GM18508 (cell line): Measurements from ENCODE around the gene RAI1.
"Not testable (repeated sequence)": the region's sequence is repeated elsewhere in the genome, so short reads cannot be mapped to it uniquely, and the experiment has no call there.

Experiments
- ATAC-seq: cut with Tn5 transposase; IDR thresholded peaks from one replicate; pipeline ENCODE4 v1.9.1; 2021; ENCODE audit warnings: moderate number of reproducible peaks; ENCODE audit not compliant: insufficient read depth, unreplicated experiment

Gene RAI1

DNA sequence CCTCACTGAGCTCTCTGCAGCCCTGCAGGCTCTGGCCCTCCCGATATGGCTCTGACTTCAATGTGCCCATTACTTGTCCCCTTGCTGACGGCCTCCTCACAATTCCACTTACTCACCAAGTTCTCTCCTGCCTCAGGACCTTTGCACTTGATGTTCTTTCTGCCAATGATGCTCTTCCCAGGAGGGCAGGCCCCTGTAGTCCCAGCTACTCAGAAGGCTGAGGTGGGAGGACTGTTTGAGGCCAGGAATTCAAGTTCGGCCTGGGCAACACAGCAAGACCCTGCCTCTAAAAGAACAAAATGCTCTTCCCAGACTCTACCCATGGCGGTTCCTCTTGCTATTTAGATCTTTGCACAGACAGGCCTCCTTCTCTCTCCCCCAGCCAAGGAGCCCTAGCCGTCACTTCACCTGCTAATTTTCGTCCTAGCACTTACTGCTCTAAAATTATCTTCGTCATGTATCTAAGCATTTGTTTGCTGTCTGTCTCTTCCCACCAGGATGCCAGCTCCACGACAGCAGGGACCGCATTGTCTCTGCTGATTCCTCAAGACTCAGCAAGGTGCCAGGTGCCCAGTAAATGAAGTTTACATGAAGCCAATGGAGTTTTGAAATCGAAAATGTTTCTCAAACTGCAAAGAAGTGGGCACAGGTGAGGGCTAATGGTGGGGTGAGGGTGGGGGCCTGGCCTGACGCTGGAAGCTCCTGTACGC is 626 bp upstream of the RAI1 start:
- no peak for ATAC-seq

DNA sequence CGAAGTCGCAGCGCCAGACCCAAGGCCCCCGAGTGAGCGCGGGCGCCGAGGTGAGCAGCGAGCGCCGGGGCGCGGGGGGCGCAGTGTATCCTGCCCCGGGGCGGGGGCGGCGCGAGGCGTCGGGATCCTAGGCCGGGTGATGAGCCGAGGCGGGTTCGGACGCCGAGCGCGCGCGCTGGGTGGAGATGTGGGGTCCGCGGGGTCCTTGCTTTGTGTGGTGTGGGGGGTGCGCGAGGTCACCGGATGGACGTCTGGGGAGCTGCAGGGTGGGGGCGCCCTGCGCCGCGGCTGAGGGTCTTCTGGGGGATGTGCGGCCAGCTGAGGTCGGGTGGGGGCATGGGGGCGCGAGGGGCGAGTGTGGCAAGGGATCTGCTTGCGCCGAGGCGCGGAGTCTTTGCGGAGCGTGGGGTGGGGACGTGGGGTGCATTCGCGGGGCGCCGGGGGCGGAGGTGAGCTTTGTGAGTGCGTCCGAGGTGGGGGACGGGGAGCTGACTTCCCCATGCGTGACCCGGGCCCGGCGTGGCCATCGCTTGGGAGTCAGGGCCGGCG is 560 bp downstream of the RAI1 start:
- ATAC-seq = no peak

DNA sequence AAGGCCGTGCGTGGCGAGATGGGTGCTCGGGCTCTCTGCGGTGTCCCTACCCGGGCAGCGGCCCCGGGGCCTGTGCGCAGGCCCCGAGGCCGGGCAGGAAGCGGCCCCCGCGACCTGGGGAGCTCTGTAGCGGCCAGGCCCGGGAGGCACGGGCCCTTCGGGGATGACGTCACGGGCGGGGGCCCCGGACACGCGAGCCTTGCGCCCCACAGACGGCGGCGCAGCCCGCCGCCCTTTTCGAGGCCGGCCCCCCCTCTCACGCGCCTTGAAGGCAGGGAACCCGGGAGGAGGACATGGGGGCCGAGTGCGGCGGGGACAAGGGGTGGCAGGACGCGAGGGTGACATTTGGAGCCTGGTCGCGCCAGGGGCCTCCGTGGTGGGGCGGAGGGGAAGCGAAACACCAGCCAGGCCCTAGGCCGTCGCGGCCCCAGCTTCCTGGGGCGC is 1.1 kb downstream of the RAI1 start:
- no peak for ATAC-seq

DNA sequence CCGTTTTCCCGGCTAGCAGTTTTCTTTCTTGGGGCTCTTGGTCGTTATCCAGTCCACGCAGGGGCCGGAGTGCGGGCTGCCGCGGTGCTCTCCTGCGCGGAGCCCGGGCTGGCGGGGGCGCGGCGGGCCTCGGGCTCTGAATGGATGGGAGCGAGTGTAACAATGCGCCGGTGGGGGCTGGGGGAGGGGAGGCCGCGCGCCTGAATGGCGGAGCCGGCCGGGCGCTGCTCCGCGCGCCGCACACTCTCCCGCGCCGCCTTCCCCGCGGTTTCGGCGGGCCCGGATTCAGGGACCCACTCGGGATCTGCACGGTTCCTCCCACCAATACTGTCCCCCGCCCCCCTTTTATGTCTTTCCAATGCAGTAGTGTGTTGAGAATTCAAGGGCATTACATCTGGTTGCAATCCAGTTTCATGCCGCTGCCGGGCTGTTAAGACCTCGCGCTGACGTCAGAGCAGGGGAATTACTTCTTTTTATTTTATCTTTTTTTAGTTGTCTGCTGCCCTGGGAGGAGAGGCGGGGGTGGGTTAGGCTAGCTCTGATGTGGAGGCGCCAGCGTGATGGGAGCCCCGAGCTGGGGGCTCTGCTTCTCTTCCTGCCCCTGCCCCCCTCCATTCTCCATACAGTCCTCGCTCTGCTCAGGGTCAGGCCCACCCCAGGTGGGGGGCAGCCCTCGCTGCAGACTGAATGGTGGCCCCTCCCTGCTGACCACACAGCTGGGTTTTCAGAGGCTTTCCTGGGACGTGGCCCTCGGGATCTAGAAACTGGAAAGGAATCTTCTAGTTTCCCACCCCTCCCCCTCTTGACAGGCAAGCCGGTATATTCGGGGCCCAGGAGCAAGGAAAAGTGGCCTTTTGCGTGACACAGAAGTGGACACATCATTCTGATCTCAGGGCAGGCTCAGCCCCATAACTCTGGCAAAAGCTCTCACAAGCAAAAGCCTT is 1.8 kb downstream of the RAI1 start:
- no peak for ATAC-seq

DNA sequence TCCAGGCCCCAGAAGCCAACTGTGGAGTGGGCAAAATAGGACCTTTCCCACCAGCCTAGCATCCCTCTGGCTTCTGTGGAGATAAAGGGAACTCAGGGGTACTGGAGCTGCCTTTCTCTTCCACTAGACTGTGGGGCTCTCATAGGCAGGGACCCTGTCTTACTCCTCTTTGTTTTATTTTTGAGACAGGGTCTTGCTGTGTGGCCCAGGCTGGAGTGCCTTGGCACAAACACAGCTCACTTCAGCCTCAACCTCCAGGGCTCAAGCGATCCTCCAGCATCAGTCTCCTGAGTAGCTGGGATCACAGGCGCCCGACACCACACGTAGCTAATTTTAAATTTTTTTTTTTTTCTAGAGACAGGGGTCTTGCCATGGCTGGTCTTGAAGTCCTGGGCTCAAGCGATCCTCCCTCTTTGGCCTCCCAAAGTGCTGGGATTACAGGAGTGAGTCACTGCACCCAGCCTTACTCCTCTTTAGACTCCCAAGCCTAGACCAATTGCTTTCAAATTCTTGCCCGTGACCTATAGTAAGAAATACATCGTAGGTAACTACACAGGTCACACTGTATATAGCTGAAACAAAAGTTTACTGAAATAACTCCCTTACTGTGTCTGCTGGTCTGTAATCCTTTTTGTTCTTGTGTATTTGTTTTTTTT is 2.6 kb downstream of the RAI1 start:
- ATAC-seq = no peak

DNA sequence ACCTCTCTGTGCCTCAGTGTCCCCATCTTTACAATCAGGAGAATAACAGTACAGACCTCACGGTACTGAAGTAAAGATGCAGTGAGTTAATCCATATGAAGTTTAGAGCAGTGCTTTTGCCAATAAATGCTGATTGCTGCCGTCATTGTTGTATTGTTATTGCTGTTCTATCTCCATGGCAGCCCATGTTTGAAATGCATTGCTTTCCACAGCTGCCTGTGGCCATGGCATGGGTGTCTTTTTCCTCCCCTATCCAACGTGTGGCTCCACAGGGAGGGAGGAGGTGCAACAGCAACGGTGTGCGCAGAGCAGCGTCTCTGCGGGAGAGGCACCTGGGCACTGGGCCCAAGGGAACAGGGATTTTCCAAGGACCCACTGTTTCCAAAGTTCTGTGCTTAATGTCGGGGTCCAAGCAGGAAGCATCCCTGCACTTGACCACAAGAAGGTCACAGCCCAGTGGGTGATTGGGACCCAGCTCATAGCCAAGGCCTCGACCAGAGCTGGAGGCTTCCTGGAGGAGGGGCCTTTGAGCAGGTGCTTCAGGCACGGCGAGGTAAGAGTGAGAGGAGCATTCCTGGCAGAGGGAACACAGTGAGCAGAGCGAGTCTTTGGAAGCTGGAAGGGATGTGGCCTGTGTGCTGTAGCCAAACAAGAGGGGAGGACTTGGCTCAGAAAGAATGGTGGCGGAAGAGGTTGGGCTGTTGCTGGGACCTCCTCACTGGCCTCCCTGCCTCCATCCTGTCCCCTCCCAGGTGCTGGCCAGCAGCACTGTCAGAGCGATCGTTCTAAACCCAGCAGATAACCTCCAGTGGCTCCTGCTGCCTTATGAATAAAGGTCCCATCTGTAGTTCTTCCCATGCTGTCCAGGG is 3.9 kb downstream of the RAI1 start:
- no peak for ATAC-seq

DNA sequence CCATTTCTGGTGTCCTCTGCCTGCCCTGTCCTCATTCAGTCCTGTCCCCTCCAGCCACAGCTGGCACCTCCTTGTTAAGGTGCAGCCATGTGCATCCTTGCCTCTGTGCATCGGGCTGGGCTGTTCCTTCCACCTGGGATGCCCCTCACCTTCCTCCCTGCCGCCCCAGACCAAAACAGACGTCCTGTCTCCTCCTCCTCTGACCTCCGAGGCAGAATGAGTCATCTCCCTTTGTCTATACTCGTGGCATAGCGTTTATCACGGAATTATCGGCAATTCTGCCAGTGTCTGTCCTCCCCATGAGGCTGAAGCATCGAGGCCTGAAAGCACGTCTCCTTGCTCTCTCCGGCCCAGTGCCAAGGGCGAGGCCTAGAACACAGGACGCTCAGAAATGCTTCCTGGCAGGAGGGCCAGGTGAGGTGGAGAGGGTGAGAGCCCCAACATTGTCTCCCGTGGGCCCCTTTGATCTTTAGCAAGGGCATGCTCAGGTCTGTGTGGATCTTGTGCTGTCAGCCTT is 4.6 kb downstream of the RAI1 start:
- ATAC-seq = no peak

DNA sequence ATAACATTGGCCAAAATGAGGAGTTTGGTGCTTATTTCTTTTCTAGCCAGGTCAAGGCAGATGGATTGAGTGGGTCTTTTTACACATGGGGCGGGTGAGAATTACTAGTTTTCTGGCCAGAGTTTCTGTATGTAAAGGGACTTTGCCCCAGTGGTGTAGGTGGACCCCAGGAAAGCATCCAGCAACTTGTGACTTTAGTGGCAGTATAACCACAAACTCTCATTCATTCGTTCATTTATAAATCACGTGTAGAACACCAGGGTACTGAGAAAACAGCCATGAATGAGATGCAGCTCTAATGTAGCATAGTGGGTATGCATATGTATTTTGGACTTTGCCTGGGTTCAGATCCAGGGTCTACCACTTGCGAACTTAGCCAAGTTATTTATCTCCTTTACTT is 8.1 kb downstream of the RAI1 start:
- ATAC-seq = no peak

DNA sequence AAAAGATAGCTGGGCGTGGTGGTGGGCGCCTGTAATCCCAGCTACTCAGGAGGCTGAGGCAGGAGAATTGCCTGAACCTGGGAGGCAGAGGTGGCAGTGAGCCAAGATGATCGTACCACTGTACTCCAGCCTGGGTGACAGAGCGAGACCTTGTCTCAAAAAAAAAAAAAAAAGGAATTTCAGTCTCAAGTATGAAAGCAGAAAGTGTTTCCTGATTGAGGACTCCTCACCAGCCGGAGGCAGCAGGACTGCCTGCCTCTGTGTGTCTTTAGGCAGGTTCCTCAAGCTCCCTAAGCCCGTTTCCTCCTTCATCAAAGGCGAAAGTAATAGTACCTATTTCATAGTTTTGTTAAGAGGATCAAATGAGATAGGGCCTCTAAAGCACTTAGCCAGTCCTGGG is 9.0 kb downstream of the RAI1 start:
- ATAC-seq = not testable (repeated sequence)

DNA sequence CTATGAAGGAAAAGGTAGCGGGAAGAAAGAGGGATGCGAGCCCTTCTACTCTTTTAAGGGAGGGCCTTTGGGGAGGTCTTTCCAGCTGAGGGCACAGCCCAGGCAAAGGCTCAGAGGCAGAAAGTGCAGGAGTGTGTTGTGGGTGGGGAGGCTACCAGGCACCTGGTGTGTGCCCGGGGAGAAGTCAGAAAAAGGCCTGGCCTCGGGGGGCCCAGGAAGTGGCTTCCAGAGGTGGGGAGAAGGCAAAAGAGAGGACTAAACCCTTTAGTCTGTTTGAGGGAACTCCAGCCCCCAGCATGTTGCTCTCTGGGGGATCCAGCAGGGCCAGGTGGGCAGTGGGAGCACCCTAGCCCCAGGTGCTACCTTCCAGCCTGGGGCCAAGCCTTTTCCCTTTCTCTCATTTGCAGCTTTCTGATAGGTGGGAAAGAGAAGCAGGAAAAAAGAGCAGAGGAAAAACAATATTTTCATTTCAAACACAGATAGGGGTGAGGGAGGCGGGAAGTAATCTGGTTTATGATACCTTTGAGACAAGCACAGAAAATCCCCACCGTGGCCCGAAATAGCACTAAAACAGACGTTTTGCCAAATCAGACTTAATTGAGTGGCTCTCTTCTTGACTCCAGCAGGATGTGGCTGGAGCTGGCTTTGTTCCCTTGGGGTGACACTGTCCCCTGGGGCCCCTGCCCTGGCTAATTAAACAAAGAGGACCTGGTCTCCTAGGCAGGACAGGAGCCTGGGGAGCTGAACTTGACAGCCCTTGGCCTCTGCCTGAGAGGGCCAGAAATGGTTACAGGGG is 10.4 kb downstream of the RAI1 start:
- no peak for ATAC-seq

DNA sequence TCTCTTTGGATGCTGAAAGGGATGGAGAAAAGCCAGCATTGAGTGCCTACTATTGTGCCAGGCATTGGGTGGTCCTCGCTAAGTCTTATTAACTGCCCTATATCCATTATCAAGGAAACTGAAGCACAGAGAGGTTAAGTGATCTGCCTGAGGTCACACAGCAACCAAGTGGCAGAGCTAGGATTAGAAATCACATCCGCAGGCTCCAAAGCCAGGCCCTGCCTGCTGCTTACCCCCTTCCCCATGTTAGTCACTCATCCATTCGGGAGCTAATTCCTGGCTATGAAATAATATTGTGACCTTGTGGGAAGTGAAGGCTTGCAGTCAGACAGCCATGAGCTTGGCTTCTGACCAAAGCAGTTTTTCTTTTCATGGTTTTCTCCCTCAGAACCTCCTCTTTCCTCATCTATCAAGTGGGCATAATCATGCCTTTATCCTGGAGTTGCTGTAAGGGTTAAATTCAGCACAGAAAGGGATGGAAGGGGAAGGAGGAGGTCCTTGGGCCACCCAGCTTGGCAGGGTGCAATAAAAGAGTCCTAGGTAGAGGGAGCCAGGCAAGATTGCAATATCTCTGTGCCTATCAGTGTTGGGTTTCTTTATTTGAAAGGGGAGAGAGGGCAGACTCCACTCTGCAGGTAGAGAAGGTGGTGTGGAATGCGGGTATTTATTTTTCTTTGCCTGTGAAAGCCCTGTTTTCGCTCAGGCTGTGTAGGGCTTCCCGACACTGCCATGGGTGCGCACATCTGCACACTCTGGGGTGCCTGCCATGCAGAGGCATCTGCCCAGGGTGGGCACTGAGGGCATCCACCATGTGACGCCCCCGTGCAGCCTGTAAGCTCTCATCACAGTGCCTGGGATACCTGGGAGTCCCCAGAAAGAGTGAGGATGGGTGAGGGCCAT is 11.3 kb downstream of the RAI1 start:
- no peak for ATAC-seq

DNA sequence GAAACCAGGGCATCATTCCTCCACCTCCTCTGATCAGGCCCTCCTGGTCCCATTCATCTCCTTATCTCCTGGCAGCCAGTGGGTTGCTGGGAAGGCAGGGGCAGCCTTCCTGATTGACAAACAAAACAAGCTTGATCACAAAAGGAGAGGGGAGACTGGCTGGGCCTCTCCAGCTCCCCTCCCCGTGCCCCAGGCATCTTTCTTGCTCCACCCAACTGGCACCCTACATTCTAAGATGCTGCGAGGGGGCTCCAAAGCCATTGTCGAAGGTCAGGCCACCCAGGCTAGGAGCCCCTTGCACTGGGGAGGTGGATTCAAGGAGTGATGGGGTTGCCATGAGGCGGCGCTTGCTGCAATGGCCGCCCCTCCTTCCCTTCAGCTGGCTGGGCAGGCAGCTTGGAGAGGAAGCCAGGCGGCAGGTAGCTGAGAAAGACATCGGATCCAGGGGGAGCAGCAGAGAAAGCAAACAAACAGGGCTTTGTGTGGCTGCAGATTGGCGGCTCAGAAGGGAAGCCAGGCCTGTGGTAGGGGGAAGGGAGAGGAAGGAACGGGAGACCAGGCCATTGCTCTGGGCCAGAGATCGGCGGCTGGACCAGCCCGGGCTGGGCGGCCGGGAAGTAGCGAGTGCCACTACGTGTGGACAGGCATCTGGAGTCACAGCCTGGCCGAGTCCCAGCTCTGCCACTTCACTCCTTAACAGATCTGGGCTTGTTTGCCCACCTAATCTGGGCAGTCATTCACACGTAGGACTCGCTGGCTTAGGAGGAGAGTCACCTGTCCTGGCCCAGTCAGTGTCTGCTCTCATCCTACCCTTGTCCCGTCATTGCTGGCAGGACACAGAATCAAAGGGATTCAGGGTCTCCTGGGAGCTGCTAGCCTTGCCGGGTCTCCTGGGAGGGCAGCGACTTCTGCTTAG is 12.3 kb downstream of the RAI1 start:
- ATAC-seq = no peak

DNA sequence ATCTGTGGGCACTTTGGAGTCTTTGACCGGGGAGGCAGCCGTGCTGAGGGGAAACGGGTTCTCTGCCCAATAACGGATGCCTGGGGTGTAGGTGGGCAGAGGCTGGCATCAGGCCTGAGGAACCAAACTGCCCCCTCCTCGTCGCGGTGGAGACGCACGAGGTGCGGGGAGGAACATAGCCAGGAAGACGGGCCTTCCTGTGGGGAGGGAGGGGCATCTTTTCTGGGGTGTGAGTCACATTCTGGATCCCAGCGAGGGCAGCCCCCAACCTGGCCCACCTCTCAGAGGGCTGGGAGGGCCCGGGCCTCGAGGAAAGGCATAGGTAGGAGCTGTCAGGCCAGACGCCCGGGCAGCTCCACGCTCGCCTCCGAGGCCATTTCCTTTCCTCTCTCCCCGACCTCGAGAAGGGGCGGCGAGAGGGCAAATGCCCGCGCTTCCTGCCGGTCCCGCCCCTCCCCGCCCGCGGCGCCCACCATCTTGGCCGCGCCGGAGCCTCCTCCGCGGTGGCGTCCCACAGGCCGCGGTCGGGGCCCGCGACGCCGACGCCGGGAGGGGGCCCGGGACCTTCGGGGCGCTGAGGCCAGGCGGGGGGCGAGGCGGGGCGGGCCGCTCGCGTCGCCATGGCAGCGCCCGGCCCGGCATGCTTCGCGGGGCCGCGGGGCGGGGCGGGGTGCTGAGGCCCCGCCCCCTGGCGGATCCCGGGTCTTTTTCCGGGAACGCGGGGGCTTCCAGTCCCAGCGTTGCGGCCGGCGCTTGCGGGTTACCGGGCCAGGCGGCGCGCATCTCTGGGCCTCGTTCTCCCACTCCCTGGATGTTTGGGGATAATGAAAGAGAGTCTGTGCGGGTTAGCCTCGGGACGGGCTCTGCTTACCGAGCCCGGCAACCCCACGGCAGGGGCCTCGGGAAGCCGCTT is 13.2 kb downstream of the RAI1 start:
- no peak for ATAC-seq

DNA sequence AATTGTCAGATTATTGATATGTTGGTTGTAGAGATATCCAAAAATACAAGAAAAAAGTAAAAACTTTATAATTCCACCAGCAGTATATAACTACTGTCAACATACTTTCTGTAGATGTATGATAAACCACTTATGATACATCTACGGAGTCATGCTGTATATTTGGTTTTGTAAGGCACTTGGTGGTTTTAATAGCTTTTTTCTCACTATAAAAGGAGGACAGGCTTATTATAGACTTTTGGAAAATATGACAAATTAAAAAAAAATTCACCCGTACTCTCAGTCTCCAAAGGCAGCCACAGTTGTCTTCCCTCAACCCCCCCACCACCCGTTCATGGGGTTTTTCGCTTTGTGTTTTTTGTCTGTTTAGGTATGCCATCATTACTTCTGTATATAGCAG is 14.8 kb downstream of the RAI1 start:
- no peak for ATAC-seq

DNA sequence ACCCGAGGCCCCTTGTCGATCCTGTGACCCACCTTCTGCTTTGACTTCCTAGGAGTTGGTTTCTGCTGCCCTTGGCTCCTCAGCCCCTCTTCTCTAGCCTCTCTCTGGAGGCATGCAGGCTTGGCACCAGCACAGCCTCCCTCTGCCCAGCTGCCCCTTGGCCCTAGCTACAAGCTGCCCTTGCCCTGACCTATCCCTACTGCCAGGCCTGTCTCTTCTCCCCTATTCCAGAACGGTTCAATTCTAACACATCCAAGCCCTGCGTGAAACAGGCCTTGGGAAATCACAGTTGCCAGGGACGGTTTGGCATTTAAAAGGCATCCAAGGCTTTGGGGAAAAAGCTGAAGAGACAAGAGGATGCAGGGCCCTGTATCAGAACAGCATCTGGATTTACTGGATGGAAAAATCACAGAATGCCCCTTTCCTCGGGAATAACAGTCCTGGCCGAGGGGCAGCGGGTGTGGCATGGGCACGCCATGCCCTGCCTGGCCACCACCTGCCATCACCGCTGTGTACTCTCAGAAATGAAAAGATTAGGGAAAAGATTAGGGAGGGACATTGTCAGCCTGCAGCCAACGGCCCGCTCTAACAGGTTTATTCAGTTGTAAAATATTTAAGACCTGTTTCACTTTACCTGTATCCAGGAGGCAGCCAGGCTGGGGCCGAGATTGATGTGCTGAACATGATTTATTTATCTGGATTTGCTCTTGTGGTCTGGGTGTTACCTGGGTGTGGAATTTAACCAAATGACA is 15.8 kb downstream of the RAI1 start:
- ATAC-seq = no peak
